GM21825 (cell line): Measurements from ENCODE around the gene LFNG.
A peak's percentile ranks its signal among the peaks of the same experiment; 100 is the strongest.
"Not testable (repeated sequence)": the region's sequence is repeated elsewhere in the genome, so short reads cannot be mapped to it uniquely, and the experiment has no call there.

Experiments used
- ATAC-seq: cut with Tn5 transposase; IDR thresholded peaks from one replicate; pipeline ENCODE4 v1.9.1; 2021; ENCODE audit warnings: mild to moderate bottlenecking, moderate library complexity; ENCODE audit not compliant: unreplicated experiment

The LFNG gene

DNA sequence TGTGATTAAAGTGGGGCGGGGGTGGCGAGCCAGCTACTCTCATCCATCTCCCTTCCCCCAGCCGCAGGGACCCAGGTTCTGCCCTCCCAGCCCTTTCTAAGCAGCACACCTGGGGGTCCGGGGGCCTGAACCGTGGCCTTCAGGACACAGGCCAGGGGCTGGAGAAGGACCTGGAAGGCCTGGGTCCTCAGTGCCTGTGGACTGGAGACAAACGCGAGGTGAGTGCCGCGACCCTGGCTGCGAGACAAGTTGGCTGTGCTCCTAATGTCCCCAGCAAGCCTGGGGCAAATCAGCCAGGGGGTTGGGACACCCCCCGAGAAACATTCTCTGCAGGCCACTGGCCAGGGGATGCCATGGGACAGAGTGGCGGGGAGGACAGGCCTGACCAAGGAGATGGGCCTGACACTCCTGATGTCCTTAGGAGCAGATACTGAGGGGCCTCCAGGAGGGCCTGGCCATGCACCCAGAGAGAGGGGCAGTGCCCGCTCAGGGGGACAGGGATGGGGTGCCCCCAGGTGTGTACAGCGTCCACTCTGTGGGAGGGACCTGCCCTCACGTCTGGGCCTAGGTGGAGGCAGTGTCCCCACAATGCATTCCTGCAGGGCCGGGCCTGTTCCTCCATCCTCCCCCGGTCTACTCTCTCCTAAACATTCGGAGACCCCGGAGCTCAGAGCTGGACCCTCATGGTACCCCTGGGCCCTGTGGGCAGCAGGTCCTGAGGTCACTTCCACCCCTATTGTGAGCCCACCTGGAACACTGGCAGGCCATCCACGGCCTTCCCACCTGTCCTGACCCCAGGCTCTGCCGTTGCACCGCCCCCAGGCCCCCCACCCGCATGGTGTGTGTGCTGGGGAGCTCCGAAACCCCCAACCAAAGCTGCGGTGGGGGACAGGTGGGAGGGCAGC, 22.7 kb downstream of the LFNG start:
- no peak for ATAC-seq

DNA sequence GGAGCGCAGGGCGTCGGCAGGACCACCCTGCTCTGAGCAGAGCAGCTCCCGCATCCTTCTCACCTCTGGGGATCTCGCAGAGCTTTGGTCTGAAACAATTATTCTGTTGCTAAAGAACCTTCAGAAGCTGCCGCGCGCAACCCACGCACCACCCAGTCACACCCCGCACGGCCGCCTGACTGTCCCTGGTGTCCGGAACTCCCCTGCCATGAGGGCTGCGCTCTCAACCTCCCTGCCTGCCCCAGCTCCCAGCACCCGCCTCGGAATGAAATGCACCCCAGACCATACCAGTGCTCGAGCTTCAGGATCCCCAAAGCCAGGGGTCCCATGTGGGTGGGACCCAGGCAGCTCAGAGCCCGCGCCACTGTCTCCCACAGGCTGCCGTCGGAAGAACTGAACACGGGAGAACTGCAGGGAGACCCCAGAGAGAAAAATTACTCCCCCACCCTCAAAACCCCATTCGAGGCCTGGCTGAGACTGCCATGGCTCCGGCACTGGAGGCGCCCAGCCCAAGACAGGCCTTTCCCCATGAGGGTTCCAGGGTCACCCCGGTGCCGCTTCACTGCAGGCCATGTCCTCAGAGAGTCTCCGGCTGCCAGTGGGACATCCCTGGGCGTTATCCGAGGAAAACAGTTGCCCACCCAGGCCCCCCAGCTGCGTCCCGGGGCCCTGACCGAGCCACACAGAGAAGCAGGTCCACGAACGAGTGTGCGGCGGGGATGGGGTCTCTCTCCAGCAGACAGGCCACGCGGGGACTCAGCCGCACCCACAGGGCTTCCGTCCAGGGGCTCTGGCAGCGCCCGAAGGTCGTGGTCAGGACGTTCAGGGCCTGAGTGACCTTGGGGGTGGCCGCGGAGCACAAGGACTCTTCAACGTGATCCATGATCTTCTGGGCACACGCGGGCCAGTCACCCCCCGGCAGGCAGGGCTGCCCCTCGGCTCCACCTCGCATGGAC, 23.6 kb downstream of the LFNG start:
- no peak for ATAC-seq

GRCh38 chr7:2544541-2545188, 25.1 kb downstream of the LFNG start:
- ATAC-seq = no peak

DNA sequence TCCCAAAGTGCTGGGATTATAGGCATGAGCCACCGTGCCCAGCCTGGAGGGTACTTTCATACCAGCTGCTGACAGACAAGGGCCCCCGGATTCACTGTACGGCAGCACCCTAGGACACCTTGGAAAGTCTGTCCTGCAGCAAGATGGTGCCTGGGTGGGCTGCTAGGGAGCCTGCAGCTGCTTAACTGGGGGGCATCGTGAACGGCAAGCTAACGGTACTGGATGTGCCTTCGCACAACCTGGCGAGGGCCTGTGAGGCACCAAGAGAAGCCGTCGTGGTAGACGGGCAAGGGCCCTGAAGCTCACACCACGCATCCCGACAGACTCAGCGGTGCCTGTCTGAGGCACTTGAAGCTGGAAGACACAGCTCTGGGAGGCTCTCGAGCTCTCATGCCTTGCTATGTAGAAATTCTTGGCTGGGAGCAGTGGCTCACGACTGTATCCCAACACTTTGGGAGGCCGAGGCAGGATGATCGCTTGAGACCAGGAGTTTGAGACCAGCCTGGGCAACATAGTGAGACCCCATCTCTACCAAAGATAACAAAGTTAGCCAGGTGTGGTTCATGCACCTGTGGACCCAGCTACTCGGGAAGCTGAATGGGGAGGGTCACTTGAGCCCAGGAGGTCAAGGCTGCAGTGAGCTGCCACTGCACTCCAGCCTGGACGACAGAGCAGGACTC, 26.3 kb downstream of the LFNG start:
- no peak for ATAC-seq

DNA sequence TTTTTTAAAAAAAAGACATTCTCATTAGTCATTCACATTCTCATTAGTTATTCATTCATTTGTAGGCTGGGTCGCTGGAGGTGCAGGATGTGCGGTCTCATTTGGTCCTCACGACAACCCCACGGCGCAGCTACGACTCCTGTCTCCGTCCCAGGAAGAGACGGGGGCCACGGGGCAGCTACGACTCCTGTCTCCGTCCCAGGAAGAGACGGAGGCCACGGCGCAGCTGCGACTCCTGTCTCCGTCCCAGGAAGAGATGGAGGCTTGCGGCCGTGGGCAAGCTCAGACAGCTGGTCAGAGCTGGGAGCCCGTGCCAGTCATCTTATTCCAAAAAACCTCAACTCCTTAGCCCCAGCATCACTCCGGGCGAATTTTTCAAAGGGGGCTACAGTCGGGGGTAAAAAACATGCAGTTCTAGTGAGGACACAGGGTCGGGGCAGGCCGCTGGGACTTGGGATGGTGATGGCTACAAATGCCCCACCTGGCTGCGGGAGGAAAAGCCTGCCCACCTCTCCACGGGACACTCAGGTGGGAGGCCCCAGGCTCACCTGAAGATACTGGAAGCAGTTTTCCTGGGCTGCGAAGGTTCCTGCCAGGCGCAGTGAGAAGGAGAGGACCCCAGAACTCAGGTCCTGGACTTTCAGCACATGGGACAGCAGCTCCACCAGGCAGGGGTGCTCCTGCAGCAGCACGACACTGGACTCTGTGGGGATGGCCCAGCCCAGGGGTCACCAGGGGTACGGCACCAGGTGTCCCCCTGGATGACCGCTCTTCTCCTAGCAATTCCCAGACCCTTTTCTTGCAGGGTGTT, 27.4 kb downstream of the LFNG start:
- no peak for ATAC-seq

DNA sequence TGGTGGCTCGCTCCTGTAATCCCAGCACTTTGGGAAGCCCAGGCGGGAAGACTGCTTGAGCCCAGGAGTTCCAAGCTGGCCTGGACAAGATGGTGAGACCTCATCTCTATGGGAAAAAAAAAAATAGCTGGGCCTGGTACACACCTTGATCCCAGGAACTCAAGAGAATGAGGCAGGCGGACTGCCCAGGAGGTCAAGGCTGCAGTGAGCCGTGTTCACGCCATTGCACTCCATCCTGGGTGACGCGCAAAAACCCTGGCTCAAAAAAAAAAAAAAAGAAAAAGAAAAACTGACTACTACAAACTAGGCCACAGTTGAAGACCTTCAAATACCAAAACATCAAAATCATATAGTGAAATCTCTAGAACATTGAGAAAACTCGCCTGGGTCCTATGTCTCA, 31.8 kb downstream of the LFNG start:
- ATAC-seq = no peak

GRCh38 chr7:2553108-2553507, 33.5 kb downstream of the LFNG start:
- no peak for ATAC-seq

DNA sequence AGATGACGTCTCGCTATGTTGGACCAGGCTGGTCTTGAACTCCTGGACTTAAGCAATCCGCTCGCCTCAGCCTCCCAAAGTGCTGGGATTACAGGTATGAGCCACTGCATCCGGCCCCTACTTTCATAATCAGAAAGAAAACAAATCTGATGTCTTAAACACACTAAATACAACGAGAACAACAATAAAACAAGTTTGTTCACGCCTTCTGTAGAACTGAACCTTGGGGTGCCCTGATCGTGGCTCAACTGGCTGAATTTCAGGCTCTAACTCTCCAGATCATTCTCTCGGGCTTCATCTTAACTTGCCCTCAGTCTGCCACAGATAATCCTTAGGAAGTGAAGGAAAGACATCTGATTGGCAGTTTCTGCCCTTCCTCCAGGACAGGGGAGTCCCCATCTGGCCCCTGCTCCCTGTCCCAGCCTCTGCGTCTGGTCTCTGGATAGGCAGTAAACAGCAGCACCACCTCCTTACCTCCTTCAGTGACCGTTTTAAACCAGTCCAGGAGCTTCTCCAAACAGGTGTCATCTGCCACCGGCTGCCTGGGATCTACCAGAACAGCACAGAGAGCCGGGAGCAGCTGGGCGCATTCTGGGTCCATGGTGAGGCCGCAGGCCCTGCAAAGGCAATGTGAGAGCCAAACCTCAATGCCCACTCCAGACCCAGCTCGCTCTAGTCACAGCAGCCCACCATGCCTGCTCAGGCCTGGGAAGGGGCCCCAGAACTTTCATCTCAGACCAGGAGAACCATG, 34.4 kb downstream of the LFNG start:
- no peak for ATAC-seq

- ATAC-seq = no peak
Measured at GRCh38 chr7:2554661-2555111, 35.1 kb downstream of the LFNG start.

- ATAC-seq = peak; percentile 64
Measured at GRCh38 chr7:2555121-2556052, 35.8 kb downstream of the LFNG start, which contains the start of gene BRAT1. TSS of gene BRAT1 (minus strand) at chr7:2555524. CDS start at chr7:2554431, 1,093 bp downstream.

- ATAC-seq = peak; percentile 51
Measured at GRCh38 chr7:2558629-2559282, 39.2 kb downstream of the LFNG start, which contains the start of gene IQCE. TSS of gene IQCE (plus strand) at chr7:2558979. CDS start at chr7:2559182, 203 bp downstream.

DNA sequence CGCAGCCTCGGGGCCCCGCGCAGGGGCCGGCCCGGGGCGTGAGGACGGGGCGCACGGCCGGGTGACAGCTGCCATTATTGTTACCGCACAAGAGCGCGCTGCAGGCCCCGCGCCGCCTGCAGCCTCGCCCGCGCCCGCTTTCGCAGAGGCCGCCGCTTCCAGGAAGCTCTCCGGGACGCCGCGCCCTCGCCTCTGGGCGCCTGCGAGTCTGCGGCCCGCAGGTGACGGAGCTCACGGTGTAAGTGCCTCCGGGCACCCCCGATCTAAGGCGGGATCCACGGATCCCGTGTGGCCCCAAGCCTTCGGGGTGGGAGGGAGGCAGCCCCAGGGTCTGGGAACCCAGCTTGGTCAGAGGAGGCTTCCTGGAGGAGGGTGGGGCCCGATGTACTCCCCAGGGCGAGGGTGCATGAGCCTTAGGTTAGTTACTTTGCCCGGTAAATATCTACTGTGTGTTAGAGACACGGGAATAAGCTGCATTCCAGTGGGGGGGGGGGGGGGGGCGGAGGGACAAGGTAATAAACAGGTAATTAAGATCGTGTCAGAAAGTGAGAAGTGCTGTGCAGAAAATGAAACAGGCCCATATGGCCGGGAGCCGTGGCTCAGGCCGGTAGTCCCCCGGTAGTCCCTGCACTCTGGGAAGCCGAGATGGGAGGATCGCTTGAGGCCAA, 39.8 kb downstream of the LFNG start:
- ATAC-seq = peak; percentile 9

- ATAC-seq = not testable (repeated sequence)
Measured at GRCh38 chr7:2563955-2564354, 44.4 kb downstream of the LFNG start.

DNA sequence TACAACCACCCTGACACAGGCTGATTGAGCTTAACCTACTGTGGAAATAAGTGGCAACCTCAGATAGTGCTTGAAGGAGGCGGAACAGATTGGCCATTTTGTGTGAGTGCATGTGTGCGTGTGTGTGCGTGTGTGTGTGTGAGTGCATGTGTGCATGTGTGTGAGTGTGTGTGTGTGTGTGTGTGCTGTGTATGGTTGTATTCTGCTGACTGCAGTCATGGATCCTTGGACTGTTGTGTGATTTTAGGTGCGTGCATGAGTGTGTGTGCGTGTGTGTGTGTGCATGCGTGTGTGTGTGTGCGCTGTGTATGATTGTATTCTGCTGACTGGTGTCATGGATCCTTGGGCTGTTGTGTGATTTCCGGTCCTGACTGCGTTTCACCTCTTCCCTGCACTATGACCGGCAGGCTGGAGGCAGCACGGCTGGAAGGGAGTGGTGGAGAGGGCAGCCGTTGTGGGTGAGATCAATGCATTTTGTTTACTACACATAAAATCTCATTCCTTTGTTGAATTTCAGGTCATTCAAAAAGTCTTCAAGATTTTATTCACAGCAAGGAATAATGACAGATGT, 45.5 kb downstream of the LFNG start:
- no peak for ATAC-seq

GRCh38 chr7:2566348-2566889, 46.8 kb downstream of the LFNG start:
- ATAC-seq = no peak
